Activated T-cell treated with anti-CD3 and anti-CD28 coated beads for 1 hour (primary cell): ENCODE results near the gene CD3D.
A peak's percentile ranks its signal among the peaks of the same experiment; 100 is the strongest.

Experiments
- DNase-seq: peaks from one replicate; pipeline ENCODE4 v3.0.0-alpha.2; 2020; ENCODE audit warnings: low read depth

Gene CD3D

GRCh38 chr11:118301600-118302195 is 40.8 kb downstream of the CD3D start:
- DNase-seq = no peak

- DNase-seq = peak; percentile 43
Observed at GRCh38 chr11:118295815-118296454, 46.6 kb downstream of the CD3D start.

GRCh38 chr11:118295199-118295598 is 47.3 kb downstream of the CD3D start:
- no peak for DNase-seq

GRCh38 chr11:118294053-118294452 is 48.5 kb downstream of the CD3D start:
- DNase-seq = no peak

DNA sequence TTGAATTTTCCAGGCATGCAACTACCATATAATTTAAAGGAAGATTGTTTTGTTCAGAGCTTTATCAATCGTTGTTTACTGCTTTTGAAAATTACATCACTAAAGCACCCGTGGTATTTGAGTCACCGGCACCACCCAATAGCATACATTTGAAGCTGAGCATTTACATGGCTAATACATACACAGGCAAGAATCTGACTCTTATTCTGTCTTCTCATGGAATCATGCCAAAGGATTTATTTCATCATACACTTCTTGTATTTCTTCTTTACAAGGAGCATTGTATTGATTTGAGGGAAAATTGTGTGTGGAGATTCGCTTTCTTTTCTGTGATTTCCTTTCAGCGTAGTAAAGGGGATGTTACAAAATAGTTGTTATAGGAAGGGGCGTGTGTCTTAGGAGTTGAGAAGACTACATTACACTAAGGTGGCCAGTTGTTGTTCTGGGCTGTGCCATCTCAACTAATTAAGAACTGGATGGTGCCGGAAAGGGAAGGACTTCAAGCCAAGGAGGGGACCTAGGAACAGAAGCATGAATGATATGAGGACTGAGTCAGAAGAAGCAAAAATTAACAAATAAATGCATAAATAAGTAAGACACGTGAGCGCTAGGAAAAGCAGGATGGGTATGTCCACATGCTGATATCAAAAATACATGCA is 50.9 kb downstream of the CD3D start:
- no peak for DNase-seq

GRCh38 chr11:118290923-118291322 is 51.6 kb downstream of the CD3D start:
- DNase-seq = no peak

DNA sequence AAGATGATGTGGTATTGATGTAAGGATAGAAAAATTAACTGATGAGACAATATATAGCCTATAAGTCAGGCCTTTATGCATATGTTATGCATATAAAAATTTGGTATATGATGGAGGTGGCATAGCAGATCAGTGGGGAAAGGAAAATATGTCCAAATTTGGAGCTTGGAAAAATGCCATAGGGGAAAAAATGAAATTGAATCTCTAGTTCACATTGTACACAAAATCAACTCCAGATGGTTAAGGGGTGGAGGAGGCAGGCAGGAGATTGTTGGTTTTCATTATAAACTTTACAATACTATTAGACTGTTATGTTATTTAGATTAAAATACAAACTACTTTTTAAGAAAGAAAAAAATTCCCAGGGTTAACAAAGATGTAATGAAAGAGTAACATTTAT is 53.1 kb downstream of the CD3D start:
- no peak for DNase-seq
